Astrocyte of the hippocampus (primary cell): ENCODE measurements around the gene FAM234A.

Experiments
- DNase-seq: peaks from one replicate; pipeline ENCODE4 v3.0.0; 2011; ENCODE audit warnings: low read depth, low spot score

FAM234A gene

GRCh38 chr16:301235-301634, 66.6 kb downstream of the FAM234A start:
- DNase-seq = no peak

- DNase-seq = no peak
Observed at GRCh38 chr16:301950-302349, 67.3 kb downstream of the FAM234A start.

GRCh38 chr16:303760-304505, 69.3 kb downstream of the FAM234A start:
- DNase-seq = no peak

- DNase-seq = no peak
Observed at GRCh38 chr16:305916-306626, 71.5 kb downstream of the FAM234A start.

GRCh38 chr16:306911-307370, 72.3 kb downstream of the FAM234A start:
- DNase-seq = no peak

- no peak for DNase-seq
Observed at GRCh38 chr16:307691-308312, 73.2 kb downstream of the FAM234A start.

GRCh38 chr16:309476-309875, 74.9 kb downstream of the FAM234A start:
- DNase-seq = no peak

- no peak for DNase-seq
Observed at GRCh38 chr16:311725-312124, 77.1 kb downstream of the FAM234A start.

- DNase-seq = no peak
Observed at GRCh38 chr16:314351-314750, 79.7 kb downstream of the FAM234A start.

GRCh38 chr16:314795-315299, 80.2 kb downstream of the FAM234A start:
- no peak for DNase-seq
